Ramos (cell line): ENCODE measurements around the gene ARRDC1.
"Not testable (repeated sequence)": the region's sequence is repeated elsewhere in the genome, so short reads cannot be mapped to it uniquely, and the experiment has no call there.

Source experiments
- in situ Hi-C: fragments of 300-500 bp; cut with MboI; formaldehyde crosslinking; loops from one replicate; pipeline ENCODE4 v1.14.3; 2022; ENCODE audit warnings: low sequenced_read_pairs; ENCODE audit not compliant: unreplicated experiment

The ARRDC1 gene

DNA sequence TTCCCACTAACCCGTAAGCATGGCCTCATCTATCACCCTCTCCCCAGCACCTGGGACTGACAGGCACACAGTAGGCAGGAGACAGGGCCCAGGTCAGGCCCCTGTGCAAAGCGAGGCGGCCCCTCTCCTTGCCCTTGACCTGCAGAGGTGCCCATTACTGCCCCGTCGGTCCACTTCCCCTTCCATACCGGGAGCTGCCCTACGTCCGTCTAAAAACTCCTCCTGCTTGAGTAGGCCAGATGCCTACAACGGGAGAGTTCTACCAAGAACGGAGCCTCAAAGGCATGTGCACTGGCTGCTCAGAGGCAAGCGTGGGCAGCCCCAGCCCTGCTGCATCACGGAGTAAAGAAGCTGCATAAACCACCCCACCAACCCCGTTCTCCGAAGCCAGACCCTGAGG lies 22.1 kb upstream of the ARRDC1 start:
- in situ Hi-C loops, result no loop called here

- in situ Hi-C loops, result no loop called here
Observed at GRCh38 chr9:137583957-137584356, 21.5 kb upstream of the ARRDC1 start.

GRCh38 chr9:137586854-137587253 lies 18.6 kb upstream of the ARRDC1 start:
- in situ Hi-C loops, result no loop called here

DNA sequence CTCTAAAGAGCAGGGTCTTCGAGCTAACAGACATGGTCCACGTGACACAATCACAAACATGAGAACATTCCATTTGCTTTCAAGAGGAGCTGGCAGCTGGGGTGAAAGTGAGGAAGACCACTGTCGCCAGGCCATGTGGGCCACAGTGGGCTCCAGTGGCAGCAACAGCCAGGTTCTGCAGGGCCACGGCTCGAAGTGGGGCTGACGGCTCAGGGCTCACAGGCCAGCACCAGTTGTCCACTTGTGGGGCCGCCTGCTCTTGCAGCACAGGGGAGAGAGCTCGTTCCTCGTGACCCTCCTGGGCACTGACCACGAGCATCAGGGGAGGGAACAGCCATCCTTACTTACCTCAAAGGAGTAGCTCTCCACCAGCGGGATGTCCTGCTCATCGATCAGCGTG lies 17.2 kb upstream of the ARRDC1 start:
- in situ Hi-C loops, result no loop called here

DNA sequence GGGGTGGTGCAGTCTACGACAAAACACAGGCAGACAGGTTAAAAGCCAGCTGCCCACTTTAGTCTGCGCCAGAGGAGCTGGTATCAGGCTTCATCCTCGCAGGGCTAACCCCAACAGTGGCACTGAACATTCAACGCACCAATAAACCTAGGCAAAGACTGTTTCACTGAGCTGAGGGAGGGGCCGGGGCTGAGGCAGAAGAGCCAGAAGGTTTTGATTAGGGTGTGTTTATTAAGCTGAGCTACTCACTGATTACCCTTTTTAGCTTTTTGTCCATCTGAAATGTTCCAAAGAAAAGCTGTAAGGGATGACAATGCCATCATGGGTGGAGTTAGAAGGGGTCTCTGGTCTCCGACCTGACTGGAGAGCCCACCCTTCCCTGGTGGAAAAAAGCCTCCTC lies 16.6 kb upstream of the ARRDC1 start:
- in situ Hi-C loops, result no loop called here

- in situ Hi-C loops, result no loop called here
Observed at GRCh38 chr9:137589441-137590122, 15.9 kb upstream of the ARRDC1 start.

DNA sequence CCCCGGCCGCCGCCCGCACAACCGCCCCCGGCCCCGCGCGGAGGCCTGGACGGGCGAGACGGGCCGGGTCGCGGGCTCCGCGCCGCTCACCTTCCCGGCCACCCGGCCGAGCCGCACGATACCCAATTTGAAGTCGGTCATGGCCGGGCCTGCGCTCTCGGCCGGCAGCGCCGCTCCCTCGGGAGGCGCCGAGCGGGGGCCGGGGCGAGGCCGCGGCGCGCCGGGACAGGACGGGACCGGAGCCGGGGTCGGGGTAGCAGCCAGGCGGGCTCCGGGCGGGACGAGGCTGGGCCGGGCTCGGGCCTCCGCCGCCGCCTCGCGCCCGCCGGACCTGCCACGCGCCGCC lies 15.4 kb upstream of the ARRDC1 start:
- in situ Hi-C loops, result no loop called here

GRCh38 chr9:137590469-137591383 lies 14.8 kb upstream of the ARRDC1 start, which contains the start of gene ZMYND19:
Gene ZMYND19 (minus strand): TSS chr9:137590512. CDS start chr9:137590263, 249 bp downstream.
- in situ Hi-C loops, result no loop called here

DNA sequence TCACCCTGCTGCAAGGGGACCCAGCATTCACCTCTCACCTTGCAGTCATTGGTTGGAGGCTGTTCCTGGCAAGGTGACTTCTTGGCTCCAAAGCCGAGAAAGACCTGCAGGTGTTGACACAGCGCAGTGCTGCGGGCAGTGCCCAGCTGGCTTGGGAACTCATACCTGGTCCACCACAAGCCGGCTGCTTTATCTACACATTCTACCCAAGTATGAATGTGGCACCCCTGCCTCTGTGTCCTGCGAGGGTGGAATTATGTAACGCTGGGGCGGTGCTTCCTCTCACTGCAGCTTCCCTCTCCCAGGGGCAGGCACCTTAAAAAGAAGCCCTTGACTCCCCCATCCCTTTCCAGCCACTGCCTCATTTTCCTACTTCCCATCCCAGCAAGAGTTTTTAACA lies 12.7 kb upstream of the ARRDC1 start:
- in situ Hi-C loops, result no loop called here

GRCh38 chr9:137593176-137593575 lies 12.3 kb upstream of the ARRDC1 start:
- in situ Hi-C loops, result no loop called here

DNA sequence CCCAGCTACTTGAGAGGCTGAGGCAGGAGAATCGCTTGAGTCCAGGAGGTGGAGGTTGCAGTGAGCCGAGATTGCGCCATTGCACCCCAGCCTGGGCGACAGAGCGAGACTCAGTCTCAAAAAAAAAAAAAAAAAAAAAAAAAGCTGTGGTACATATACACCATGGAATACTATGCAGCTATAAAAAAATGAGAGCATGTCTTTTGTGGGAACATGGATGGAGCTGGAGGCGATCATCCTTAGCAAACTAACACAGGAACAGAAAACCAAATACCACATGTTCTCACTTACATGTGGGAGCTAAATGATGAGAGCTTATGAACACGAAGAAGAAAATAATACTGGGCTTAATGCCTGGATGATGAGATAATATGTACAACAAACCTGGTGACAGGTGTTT lies 8.9 kb upstream of the ARRDC1 start:
- in situ Hi-C loops, result not testable (repeated sequence)

GRCh38 chr9:137598943-137599342 lies 6.5 kb upstream of the ARRDC1 start:
- in situ Hi-C loops, result no loop called here

DNA sequence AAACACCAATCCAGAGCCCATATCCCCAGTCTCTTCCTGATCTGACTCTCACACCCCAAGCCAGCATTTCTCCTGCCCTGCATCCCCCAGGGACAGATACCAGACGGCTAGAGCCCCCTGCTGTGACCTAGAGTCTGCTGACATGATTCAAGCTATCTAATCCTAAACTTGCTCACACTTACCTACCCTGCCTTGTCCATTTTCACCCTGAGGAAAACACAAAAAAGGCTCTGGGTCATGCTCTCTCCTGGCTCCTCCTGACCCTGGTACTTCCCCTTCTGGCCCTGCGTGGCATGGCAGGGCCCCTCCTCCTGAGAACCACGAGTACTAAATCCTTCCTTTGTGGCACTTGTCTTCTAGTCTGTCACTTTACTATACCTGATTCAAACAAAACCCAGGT lies 2.8 kb upstream of the ARRDC1 start:
- in situ Hi-C loops, result no loop called here

DNA sequence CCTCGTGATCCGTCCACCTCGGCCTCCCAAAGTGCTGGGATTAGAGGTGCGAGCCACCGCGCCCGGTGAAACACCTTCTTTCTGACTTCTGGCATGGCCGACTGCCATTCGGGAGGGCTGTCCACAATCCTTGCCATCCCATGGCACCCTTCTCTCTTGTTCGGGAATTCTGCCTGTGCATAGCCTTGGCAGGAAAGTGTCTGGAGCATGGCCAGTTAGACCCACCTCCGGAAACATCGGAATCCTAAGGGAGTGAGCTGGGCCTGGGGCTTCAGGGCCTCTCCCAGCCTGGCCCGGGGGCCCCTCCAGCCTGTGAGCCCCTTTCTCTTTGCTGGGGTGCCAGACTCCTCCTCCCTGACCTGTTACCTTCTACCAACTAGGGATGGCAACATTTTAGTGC lies 1.6 kb upstream of the ARRDC1 start:
- in situ Hi-C loops, result no loop called here

- in situ Hi-C loops, result no loop called here
Observed at GRCh38 chr9:137604345-137605086, 970 bp upstream of the ARRDC1 start.

GRCh38 chr9:137606005-137606621 lies 627 bp downstream of the ARRDC1 start:
- in situ Hi-C loops, result no loop called here

GRCh38 chr9:137606734-137607138 lies 1.2 kb downstream of the ARRDC1 start:
- in situ Hi-C loops, result no loop called here

GRCh38 chr9:137607141-137607857 lies 1.8 kb downstream of the ARRDC1 start:
- in situ Hi-C loops, result no loop called here

DNA sequence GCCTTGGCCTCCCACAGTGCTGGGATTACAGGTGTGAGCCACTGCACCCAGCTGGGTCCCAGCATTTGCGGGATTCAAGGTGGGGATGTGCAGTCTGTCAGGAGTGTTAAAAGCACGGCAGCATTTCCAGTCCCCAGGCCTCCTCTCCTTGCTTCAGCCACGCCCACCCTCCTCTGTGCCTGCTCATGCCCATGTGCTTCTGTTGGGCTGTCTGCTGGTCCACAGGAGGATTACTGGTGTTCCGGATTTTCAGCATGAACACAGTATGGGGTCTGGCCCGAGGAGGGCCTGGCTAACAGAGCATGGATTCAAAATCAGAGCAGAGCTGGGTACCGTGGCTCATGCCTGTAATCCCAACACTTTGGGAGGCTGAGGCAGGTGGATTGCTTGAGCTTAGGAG lies 5.5 kb downstream of the ARRDC1 start:
- in situ Hi-C loops, result no loop called here
